HepG2 (cell line): Measurements from ENCODE around the gene NPDC1. TPM values are rescaled to one million over a fixed set of nuclear protein-coding genes. Genes with fewer than 3 reads are reported as not detected.

Experiments
- AGO1 ChIP-seq: fragments of 200-400 bp; formaldehyde crosslinking; IDR thresholded peaks from 2 replicates; pipeline ENCODE4 v1.6.1; 2017; ENCODE audit warnings: mild to moderate bottlenecking, low read depth, low read length, moderate library complexity; ENCODE audit not compliant: poor library complexity, severe bottlenecking
- HNF4A ChIP-seq: sonication (generic); formaldehyde crosslinking; IDR thresholded peaks from 2 replicates; pipeline ENCODE4 v1.4.0; 2020; ENCODE audit warnings: missing genetic modification reagents
- PHF8 ChIP-seq: sonication (generic); formaldehyde crosslinking; IDR thresholded peaks from 2 replicates; pipeline ENCODE4 v1.5.0; 2020; ENCODE audit warnings: missing genetic modification reagents
- ZNF318 ChIP-seq: sonication (generic); formaldehyde crosslinking; IDR thresholded peaks from 2 replicates; pipeline ENCODE4 v1.4.0; 2020; ENCODE audit warnings: mild to moderate bottlenecking, missing genetic modification reagents
- ZNF350 ChIP-seq: sonication (generic); formaldehyde crosslinking; IDR thresholded peaks from 2 replicates; pipeline ENCODE4 v1.4.0; 2020; ENCODE audit warnings: mild to moderate bottlenecking, low read depth, missing genetic modification reagents, borderline replicate concordance
- ZNF451 ChIP-seq: sonication (generic); formaldehyde crosslinking; IDR thresholded peaks from 2 replicates; pipeline ENCODE4 v1.5.0; 2020; ENCODE audit warnings: mild to moderate bottlenecking, missing genetic modification reagents
- polyA plus RNA-seq, 8 experiments: library from polyadenylated mRNA; depleted of rRNA in 3 of 8; stranded (reverse) in 7 of 8; unstranded in 1 of 8; fragments of >200 nt; fragmentation: Illumina TruSeq in 4 of 8; extraction: Trizol in 4 of 8; gene quantifications; 2 replicates each; pipeline versions ENCODE4 v1.2.1 to v1.2.3, GENCODE V29; 2011 to 2016; ENCODE audit warnings: low read depth in 4 of 8, missing spikeins in 1 of 8, mixed read lengths in 1 of 8; ENCODE audit not compliant: insufficient read depth in 1 of 8
- total RNA-seq, 5 experiments: library from RNA; depleted of rRNA; stranded (reverse); fragments of >200 nt; fragmentation: Illumina TruSeq; extraction: Trizol; gene quantifications; 2 replicates each; pipeline ENCODE4 v1.2.3, GENCODE V29; 2016; ENCODE audit warnings: low read depth in 1 of 5

Gene NPDC1
- total and polyA plus RNA-seq, 2 of the 13 experiments (the other 11 are each of a cell fraction or from before 2014, with no cell fraction given), result 0.84 to 5.4 TPM

GRCh38 chr9:137021979-137022661 lies 23.9 kb downstream of the NPDC1 start (continued):
- TF ChIP-seq ZNF318 (CRISPR knock-in tag), result no peak
- TF ChIP-seq ZNF350 (CRISPR knock-in tag), result no peak
- peak; percentile 6 for TF ChIP-seq AGO1
- 0 out of 2 replicates have a peak, but pooled peaks have one; percentile 17 for TF ChIP-seq HNF4A (CRISPR knock-in tag)
- no peak for TF ChIP-seq PHF8
- TF ChIP-seq ZNF451, result no peak
